HUES6 (cell line): Measurements from ENCODE around the gene SETD1A.
A peak's percentile ranks its signal among the peaks of the same experiment; 100 is the strongest.

ENCODE experiments used
- H3K27ac ChIP-seq: 2 replicates; pipeline ENCODE4 v1.7.0; 2013; ENCODE audit warnings: low read depth, mild to moderate bottlenecking, low read length, inconsistent platforms
- H3K27me3 ChIP-seq: 2 replicates; pipeline ENCODE4 v1.6.1; 2013; ENCODE audit warnings: low read length; ENCODE audit not compliant: control insufficient read depth, insufficient read depth
- H3K36me3 ChIP-seq: 2 replicates; pipeline ENCODE4 v1.6.1; 2013; ENCODE audit warnings: low read length; ENCODE audit not compliant: control insufficient read depth, insufficient read depth
- H3K4me1 ChIP-seq: 2 replicates; pipeline ENCODE4 v1.6.1; 2013; ENCODE audit warnings: low read length; ENCODE audit not compliant: control insufficient read depth, insufficient read depth
- H3K4me3 ChIP-seq: 2 replicates; pipeline ENCODE4 v1.5.1; 2013; ENCODE audit warnings: low read depth, low read length
- H3K9ac ChIP-seq: one replicate; pipeline ENCODE4 v1.6.1; 2013; ENCODE audit warnings: mild to moderate bottlenecking, low read length
- H3K9me3 ChIP-seq: 2 replicates; pipeline ENCODE4 v1.6.1; 2013; ENCODE audit warnings: low read depth, low read length; ENCODE audit not compliant: control insufficient read depth, insufficient read depth

SETD1A gene

DNA sequence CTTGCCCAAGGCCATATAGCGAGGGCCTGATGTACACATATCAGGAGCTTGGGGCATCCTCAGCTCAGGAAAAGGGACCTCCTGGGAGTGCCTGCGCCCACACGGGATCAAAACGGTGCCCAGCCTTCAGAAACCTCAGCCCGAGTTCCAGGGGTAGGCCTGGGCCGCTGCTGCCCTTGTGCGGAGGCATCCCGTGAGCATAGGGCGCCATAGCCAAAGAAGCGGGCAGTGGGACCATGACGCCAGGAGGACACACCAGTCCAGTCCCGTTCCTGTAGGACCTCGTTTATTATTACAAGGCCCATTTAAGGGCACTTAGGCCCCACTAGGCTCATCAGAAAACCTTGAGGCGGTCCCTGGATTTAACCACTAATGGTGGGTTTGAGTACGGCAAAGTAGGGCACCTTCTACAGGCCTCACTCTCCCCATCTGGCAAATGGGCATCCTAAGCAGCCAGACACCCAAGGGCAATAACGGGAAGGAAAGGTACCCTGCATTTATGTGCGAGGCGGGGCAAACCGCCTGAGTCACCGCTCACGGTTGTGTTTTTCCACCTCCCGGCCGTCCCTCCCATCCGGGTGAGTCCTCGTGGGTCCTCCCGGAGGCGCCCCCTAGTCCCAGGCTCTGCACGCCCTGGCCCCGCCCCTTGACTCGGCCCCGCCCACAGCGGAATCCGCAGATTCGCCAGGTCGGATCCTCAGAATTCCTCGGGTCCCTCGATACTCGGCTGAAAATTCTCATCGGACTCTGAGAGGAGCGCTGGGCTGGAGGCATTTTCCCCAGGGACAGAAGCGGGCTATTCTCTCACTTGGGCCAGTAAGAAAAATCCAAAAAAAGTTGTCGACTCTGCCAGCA, 726 bp upstream of the SETD1A start:
- Histone ChIP-seq H3K27me3 (no peaks in the 10 kb centered on the region), H3K4me3 (peak overlapping the region; percentile 84), H3K4me1 (peaks cover 6% of the 10 kb centered on the region; the same call in 1 of the 2 replicates), H3K36me3 (peaks cover 32% of the 10 kb centered on the region), H3K9me3 (no peaks in the 10 kb centered on the region), H3K9ac (peak overlapping the region; percentile 100), H3K27ac (peak overlapping the region; percentile 100)

GRCh38 chr16:30958175-30959079, 873 bp downstream of the SETD1A start:
- peak overlapping the region; percentile 100 for H3K9ac ChIP-seq
- H3K4me1 ChIP-seq = peaks cover 6% of the 10 kb centered on the region; the same call in 1 of the 2 replicates
- peak overlapping the region; percentile 84 for H3K4me3 ChIP-seq
- H3K9me3 ChIP-seq = no peaks in the 10 kb centered on the region
- no peaks in the 10 kb centered on the region for H3K27me3 ChIP-seq
- H3K36me3 ChIP-seq = peaks cover 48% of the 10 kb centered on the region
- no peak overlapping the region for H3K27ac ChIP-seq

GRCh38 chr16:30961384-30961783, 3.8 kb downstream of the SETD1A start:
- peaks cover 75% of the 10 kb centered on the region for H3K36me3 ChIP-seq
- 0 out of 2 replicates have a peak, but pooled peaks cover 3% of the 10 kb centered on the region for H3K4me1 ChIP-seq
- no peak overlapping the region for H3K9ac ChIP-seq
- H3K9me3 ChIP-seq = no peaks in the 10 kb centered on the region
- H3K4me3 ChIP-seq = no peak overlapping the region
- H3K27me3 ChIP-seq = no peaks in the 10 kb centered on the region
- no peak overlapping the region for H3K27ac ChIP-seq

GRCh38 chr16:30963925-30964511, 6.5 kb downstream of the SETD1A start:
- no peaks in the 10 kb centered on the region for H3K27me3 ChIP-seq
- no peak overlapping the region for H3K4me3 ChIP-seq
- H3K4me1 ChIP-seq = no peaks in the 10 kb centered on the region
- no peak overlapping the region for H3K9ac ChIP-seq
- H3K27ac ChIP-seq = no peak overlapping the region
- H3K36me3 ChIP-seq = peaks cover 90% of the 10 kb centered on the region
- no peaks in the 10 kb centered on the region for H3K9me3 ChIP-seq

DNA sequence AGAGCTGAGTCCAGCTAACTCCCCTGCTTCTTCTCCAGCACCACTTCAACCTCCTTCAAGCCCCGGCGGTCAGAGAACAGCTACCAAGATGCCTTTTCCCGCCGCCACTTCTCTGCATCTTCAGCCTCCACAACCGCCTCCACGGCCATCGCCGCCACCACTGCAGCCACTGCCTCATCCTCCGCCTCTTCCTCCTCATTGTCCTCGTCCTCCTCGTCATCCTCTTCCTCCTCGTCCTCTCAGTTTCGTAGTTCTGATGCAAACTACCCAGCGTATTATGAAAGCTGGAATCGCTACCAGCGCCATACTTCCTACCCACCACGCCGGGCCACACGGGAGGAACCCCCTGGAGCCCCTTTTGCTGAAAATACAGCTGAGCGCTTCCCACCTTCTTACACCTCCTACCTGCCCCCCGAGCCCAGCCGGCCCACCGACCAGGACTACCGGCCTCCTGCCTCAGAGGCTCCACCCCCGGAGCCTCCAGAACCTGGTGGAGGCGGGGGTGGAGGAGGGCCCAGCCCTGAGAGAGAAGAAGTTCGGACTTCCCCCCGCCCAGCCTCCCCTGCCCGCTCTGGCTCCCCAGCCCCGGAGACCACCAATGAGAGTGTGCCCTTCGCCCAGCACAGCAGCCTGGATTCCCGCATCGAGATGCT, 7.1 kb downstream of the SETD1A start:
- H3K9me3 ChIP-seq = no peaks in the 10 kb centered on the region
- H3K4me3 ChIP-seq = no peak overlapping the region
- no peak overlapping the region for H3K27ac ChIP-seq
- H3K36me3 ChIP-seq = peaks cover 90% of the 10 kb centered on the region
- H3K4me1 ChIP-seq = no peaks in the 10 kb centered on the region
- H3K27me3 ChIP-seq = no peaks in the 10 kb centered on the region
- no peak overlapping the region for H3K9ac ChIP-seq

DNA sequence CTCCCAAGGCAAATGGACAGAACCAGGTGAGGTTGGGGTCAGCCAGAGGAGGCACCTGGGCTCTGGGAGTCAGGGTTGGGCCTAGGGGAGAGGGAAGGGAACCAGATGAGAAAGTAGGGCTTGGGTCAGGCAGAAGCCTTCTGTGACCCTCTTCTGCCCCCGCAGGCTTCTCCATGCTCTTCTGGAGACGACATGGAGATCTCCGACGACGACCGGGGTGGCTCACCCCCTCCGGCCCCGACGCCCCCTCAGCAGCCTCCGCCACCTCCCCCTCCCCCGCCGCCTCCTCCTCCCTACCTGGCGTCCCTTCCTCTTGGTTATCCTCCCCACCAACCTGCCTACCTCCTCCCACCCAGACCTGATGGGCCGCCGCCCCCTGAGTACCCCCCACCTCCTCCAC, 7.9 kb downstream of the SETD1A start:
- Histone ChIP-seq H3K9ac (no peak overlapping the region), H3K4me1 (no peaks in the 10 kb centered on the region), H3K27ac (no peak overlapping the region), H3K27me3 (no peaks in the 10 kb centered on the region), H3K36me3 (peaks cover 87% of the 10 kb centered on the region), H3K4me3 (no peak overlapping the region), H3K9me3 (no peaks in the 10 kb centered on the region)

DNA sequence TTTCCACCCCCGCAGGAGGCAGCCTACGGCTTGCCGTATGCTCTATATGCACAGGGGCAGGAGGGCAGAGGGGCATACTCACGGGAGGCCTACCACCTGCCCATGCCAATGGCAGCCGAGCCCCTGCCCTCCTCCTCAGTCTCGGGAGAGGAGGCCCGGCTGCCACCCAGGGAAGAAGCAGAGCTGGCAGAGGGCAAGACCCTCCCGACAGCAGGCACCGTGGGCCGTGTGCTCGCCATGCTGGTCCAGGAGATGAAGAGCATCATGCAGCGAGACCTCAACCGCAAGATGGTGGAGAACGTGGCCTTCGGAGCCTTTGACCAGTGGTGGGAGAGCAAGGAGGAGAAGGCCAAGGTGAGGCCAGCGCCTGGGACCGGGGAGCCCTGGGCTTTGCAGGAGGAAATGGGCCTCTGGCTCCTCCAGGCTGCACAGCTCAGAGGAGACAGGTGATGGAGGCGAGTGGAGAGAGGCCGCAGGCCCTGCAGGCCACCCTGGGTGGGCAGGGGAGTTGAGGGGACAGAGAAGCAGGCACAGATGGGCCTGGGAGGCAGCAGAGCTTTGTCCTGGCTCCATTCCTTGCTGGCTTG, 8.6 kb downstream of the SETD1A start:
- H3K36me3 ChIP-seq = peaks cover 87% of the 10 kb centered on the region
- no peak overlapping the region for H3K4me3 ChIP-seq
- no peaks in the 10 kb centered on the region for H3K27me3 ChIP-seq
- H3K9me3 ChIP-seq = no peaks in the 10 kb centered on the region
- H3K9ac ChIP-seq = no peak overlapping the region
- no peaks in the 10 kb centered on the region for H3K4me1 ChIP-seq
- H3K27ac ChIP-seq = no peak overlapping the region

GRCh38 chr16:30967795-30968194, 10.2 kb downstream of the SETD1A start:
- Histone ChIP-seq H3K4me3 (no peak overlapping the region), H3K27ac (no peak overlapping the region), H3K9me3 (no peaks in the 10 kb centered on the region), H3K36me3 (peaks cover 87% of the 10 kb centered on the region), H3K27me3 (no peaks in the 10 kb centered on the region), H3K9ac (no peak overlapping the region), H3K4me1 (no peaks in the 10 kb centered on the region)

DNA sequence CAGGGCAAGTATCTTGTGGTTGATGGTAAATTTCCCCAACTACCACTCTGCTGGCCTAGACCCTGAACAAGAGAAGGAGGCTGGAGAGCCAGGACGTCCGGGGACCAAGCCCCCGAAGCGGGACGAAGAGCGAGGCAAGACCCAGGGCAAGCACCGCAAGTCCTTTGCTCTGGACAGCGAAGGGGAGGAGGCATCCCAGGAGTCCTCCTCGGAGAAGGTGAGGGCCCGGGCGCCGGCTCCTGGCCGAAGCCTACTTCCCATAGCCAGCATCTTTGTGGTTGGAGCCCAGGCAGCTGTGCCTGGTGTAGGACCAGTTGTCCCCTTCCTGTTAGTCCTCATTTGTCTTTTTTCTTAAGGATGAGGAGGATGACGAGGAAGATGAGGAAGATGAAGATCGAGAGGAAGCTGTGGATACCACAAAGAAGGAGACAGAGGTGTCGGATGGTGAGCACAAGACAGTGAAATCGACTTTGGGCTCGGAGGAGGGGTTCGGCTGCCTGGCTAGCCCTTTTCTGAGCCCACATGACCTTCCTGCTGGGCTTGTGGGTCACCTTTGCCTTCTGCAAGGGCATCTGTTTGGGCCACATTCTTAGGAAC, 11.8 kb downstream of the SETD1A start:
- no peak overlapping the region for H3K4me3 ChIP-seq

DNA sequence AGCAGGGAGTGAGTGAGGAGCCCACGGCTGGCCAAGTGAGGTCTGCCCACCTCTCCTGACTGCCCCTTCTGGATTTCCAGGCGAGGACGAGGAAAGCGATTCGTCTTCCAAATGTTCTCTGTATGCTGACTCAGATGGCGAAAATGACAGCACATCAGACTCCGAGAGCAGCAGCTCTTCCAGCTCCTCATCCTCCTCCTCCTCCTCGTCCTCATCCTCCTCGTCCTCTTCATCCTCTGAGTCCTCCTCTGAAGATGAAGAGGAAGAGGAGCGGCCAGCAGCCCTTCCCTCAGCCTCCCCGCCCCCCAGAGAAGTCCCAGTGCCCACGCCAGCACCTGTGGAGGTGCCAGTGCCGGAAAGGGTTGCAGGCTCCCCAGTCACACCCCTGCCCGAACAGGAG, 13.7 kb downstream of the SETD1A start:
- Histone ChIP-seq H3K9ac (no peak overlapping the region), H3K4me1 (no peaks in the 10 kb centered on the region), H3K4me3 (no peak overlapping the region), H3K36me3 (peaks cover 87% of the 10 kb centered on the region), H3K9me3 (no peaks in the 10 kb centered on the region), H3K27ac (no peak overlapping the region), H3K27me3 (no peaks in the 10 kb centered on the region)

More for the DNA sequence above, 11.8 kb downstream of the SETD1A start:
- Histone ChIP-seq H3K4me1 (no peaks in the 10 kb centered on the region), H3K27ac (no peak overlapping the region), H3K9me3 (no peaks in the 10 kb centered on the region), H3K36me3 (peaks cover 88% of the 10 kb centered on the region), H3K27me3 (no peaks in the 10 kb centered on the region), H3K9ac (no peak overlapping the region)
